H4 (cell line): ENCODE data around the gene FAM185A. TPM values are rescaled to one million over a fixed set of nuclear protein-coding genes. Genes with fewer than 3 reads are reported as not detected.
"Not testable (repeated sequence)": the region's sequence is repeated elsewhere in the genome, so short reads cannot be mapped to it uniquely, and the experiment has no call there.

ENCODE experiments used
- DNase-seq: peaks from one replicate; pipeline ENCODE4 v3.0.0-alpha.2; 2015; ENCODE audit warnings: low spot score
- total RNA-seq: library from RNA; depleted of rRNA; stranded (reverse); fragments of >200 nt; shearing (Covaris generic); gene quantifications from 2 replicates; pipeline ENCODE4 v1.2.3, GENCODE V29; 2014; rRNA removed

Gene FAM185A
- 7.3 TPM in 2 replicates for total RNA-seq

DNA sequence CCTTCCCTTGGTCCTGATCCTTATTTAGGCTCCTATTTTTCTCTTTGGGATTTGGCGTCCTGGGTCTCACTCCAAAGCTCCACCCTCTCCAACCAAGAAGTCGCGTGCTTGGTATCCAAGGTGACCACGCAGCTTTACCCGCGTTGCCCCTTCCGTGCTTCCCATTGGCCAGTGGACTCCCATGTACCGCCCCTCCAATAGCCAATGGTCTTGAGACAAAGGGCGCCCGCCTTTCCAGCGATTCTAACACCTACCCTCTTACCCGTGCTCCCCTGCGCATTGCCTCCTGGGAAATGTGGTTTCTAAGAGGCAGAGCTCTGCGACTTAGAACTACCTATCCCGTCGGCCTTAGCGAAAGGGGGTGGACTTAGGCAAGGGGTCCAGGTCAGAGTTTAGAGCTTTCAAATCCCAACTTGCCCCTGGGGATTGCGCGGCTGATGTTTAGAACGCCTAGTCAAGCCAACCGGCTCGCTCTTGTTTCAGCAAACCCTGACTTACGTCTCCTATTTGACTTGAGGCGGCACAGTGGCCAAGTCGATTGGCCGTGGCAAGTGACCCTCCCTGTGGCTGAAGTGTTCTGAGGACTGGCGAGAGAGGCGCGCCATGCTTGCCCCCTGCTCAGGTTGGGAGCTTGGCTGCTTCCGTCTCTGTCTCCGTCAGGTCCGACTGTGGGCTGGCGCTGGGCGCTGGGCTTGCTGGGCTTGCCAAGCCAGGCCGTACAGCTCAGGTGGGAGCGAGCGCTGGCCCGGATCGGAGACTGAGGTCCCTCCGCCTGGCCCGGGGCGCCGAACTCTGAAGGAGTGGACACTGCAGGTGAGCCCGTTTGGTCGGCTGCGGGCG, at the start of gene FAM185A:
Gene FAM185A (plus strand): TSS at position 395 of the 840 bp plus-strand sequence. CDS start 209 bp downstream, at position 604.
- peak; percentile 99 for DNase-seq

DNA sequence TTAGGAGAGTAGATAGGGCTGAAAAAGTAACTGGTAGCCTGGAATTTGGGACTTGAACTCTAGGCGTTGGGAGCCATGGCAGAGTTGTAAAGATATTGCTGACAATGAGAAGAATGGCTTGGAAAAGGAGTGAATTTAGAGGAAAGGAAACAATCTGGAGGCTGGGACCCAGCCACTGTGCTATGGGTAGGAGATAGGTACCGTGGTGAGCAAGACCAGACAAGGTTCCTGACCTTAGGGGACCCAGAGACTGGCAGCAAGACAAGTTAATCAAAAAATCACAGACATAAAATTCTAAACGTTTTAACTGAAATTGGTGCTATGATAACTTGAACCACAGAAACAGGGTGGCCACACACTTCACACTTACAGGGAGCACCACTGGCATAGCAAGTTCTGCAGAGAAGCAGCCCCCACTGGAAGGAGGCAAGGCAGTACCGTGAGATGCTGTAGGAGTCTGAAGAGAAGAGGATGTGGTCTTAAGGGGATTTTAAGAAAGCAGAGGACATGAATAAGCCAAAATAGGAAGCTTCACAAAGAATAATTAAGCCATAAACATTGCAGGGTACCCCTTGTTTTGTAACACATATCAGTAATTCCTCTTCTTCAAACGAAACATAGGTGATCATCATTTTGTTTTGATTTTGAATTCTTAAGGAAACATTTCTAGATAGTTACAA, 35.6 kb upstream of the FAM185A start:
- DNase-seq, result not testable (repeated sequence)

DNA sequence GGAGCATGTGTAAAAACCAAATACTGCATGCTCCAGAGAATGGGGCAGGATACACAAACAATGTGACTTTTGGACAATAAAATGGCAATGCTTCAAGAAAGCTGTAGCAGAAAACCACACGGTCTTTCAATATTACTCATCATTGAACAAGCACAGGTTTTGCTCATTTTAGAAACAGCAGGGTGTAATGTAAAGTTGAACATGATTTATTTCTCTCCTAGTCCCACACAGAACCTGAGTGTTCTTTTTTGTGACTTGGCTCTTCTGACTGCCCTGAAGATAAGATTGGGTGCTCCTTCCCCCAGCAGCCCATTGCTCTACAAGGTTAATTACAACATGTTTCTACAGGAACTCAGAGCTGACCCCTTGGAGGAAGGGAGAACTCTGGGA, 35.1 kb upstream of the FAM185A start:
- not testable (repeated sequence) for DNase-seq

DNA sequence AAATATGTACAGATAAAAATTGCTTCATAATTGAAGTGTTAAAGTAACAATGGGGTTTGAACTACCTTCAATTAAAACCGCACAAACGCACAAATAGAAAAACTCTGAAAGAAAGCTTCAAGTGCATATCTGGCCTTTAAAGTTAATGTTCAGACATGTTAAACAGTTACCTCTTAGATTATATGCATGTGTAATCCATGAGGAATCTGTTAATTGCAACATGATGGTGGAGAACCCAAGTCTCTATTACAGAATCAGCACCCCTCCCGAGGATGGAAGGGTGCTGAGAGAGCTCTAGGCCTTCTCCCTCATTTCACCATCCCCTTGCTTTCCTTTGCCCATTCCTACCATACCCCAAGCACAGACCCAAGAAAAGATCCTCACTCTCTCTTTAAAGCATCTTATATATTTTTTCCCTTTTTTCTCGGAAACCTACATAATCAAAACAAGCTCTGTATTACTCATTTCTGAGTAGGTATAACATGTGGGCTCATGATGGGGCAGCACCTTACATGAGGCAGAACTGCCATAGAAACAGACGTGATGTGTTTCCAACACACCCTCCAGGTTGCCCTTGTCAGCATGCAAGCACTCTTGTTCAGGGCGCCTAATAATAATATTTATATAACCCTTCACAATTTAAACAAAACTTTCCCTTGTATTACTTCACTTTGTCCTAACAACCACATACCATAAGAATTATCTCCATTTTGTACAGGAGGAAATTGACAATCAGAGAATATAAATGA, 33.9 kb upstream of the FAM185A start:
- not testable (repeated sequence) for DNase-seq

DNA sequence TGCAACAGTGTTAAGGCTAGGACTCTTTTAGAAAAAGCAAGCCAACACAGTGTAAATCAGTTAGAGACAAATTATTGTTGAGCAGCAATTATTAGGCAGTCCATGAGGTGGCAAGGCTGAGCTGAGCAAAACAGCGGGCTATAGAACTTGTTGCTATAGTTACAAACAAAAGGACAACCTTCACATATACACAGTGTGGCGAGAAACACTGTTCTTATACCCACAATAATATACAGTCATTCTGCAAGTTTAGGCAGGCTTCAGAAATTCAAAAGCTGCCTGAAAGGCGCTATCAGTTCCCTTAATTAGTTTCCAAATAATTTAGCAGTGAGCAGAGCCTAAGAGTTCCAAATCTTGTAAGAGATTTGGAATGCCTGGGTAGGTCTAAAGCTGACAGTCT, 33.1 kb upstream of the FAM185A start:
- not testable (repeated sequence) for DNase-seq

DNA sequence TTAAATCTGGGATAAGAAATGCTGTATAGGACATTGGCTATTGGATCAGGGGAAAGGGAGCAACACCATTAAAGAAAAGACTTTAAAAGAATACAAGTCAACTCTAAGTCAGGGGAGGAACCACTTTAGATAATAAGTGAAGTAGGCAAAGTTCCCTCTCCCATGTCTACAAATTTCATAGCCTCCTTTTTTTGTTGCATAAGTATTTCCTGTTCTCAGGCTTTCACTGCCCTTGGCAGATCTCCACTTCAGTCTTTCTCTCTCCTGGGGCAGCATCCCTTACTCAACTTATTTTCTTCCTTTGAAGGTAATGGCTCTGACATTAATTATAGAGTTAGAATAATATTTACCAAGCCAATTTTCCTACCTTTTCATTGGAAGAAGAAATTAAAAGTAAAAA, 30.3 kb upstream of the FAM185A start:
- DNase-seq, result not testable (repeated sequence)

DNA sequence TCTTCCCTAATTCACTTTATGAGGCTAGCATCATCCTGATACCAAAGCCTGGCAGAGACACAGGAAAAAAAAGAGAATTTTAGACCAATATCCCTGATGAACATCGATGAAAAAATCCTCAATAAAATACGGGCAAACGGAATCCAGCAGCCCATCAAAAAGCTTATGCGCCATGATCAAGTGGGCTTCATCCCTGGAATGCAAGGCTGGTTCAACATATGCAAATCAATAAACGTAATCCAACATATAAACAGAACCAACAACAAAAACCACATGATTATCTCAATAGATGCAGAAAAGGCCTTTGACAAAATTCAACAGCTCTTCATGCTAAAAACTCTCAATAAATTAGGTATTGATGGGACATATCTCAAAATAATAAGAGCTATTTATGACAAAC, 22.6 kb upstream of the FAM185A start:
- DNase-seq, result not testable (repeated sequence)

DNA sequence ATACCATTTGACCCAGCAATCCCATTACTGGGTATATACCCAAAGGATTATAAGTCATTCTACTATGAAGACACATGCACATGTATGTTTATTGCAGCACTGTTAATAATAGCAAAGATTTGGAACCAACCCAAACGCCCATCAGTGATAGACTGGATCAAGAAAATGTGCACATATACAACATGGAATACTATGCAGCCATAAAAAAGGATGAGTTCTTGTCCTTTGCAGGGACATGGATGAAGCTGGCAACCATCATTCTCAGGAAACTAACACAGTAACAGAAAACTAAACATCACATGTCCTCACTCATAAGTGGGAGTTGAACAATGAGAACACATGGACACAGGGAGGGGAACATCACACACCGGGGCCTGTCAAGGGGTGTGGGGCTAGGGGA, 19.1 kb upstream of the FAM185A start:
- not testable (repeated sequence) for DNase-seq

DNA sequence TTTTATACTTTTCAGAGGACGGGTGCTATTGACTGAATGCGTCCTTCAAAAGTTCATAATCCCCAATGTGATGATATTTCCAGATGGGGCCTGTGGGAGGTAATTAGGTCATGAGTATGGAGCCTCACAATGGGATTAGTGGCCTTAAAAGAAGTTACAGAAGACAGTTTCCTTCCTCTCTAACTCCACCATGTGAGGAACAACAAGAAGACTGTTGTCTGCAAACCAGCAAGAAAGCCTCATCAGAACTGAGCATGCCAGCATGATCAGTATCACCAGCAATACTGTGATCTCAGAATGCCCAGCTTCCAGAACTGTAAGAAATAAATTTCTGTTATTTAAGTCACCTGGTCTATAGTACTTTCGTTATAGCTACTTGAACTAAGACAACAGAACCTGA, 18.4 kb upstream of the FAM185A start:
- not testable (repeated sequence) for DNase-seq

DNA sequence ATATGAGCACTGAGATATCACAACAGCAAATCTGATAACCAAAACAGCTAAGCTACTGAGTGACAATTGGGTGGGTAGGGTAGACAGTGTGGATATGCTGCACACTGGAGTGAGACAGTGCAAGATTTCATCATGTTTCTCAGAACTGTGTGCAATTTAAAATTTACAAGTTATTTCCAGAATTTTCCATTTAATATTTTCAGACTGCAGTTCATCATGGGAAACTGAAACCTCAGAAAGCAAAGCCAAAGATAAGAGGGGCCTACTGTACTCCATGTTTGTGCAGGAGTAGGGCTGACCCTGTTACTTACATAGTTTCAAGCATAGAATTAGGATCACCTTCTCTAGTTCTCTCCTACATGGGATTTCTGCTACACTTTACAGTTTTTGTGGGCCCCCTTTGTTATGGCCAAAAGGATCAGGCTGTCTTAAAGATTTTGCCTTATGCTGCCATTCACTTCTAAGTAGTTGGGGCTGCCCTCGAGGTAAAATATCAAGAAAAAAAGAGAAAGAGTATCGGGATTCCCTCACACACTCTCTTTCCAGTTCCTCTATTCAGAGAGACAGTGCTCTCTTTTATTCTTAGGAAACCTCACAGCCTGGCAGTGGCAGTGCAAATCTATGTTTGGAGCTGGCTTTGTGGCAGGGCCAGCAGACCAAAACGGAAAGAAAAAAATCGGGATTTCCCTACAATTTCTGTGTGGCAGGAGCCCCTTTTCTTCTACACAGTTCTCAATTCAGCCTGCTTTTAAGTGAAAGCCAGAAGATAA, 6.6 kb upstream of the FAM185A start:
- not testable (repeated sequence) for DNase-seq

DNA sequence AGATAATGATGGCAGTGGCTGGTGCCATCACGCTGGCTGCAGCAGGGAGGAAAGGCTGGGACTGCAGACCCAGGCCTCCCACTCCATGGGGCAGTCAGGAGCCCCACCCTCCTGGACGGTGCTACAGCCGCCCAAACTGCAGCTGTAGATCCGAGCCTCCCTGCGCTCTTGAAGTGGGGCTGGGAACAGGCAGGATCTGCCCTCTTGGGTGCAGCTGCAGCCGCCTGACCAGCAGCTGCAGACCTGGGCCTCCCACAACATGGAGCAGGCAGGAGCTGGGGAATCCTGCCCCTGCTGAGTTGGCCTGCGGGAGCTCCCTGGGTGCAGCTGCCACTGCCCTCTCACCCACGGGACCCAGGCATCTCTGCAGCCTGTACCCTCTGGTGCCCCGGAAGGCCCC, 4.9 kb upstream of the FAM185A start:
- DNase-seq, result not testable (repeated sequence)

DNA sequence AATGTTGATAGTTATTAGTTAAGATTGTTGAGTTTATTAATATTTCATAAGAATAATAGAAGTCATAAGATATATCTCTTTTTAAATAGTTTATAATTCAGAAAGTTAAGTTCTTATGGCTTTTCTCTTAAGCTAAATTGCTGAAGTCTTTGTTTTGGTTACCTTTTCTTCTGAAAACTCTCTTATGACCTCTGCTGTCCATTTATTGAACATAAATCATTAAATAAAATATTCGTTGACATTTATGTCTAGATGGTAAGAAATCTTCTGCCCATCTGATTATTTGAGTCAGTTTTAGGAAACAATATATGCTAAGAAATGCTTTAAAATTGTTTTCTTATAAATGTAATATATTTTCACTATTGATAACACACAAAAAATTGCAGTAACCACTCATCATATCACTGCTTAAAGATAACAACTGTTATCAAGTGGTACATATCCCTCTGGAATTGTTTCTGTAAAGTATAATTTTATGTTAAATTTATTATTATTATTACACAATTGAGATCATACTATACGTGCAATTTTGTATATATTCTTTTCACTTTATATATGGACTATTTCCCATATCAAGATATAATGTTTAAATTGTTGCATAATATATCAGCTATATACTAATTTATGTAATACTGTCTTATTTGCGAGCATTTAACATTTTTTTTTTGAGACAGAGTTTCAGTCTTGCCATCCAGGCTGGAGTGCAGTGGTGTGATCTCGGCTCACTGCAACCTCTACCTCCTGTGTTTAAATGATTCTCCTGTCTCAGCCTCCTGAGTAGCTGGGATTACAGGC, 3.1 kb upstream of the FAM185A start:
- DNase-seq, result not testable (repeated sequence)

DNA sequence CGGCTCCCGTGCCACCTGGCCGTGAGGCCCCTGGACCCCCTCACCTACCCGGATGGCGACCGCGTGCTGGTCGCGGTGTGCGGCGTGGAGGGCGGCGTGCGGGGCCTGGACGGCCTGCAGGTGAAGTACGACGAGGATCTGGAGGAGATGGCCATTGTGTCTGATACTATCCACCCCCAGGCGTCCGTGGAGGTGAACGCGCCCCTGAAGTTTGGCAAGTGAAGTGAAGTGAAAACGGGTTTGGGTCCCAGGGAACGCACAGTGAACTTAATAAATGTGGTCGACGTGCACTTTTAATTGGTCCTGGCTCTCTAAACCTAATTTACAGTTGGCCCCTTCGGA, 617 bp downstream of the FAM185A start:
- DNase-seq, result not testable (repeated sequence)

DNA sequence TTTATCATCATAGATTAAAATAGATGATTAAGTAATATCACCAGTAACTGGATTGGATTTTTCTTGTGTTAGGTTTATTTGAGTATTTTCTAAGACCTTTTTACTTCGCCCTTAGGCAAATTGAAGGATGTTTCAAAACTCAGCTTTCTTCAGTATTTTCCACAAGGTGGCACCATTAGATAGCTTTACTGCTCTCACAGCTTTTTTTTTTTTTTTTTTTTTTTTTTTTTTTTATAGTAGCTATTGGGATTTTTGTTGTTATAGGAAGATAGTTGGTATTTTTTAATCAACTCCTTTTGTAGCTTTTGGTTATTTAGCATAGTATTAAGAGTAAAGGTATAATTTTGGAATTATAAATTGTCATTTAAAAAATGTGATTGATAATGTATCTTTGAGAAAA, 9.4 kb downstream of the FAM185A start:
- DNase-seq, result not testable (repeated sequence)

DNA sequence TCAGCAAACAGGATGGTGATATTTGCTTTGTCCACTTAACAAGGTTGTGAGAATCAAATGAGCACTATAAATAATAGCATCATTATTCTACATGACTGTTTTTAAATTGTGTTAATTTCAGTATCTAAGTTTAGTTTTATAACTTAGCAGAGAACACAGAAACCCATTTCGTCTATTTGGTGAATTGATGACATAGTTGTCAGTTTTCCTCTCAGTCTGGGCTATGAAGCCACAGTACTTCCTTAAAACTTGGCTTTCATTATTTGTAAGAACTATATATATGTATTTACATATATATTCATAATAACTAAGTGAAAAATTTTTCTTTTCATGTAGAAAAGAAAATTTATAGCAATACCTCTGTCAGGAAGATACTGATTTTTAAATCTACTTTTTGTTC, 11.1 kb downstream of the FAM185A start:
- DNase-seq, result not testable (repeated sequence)

DNA sequence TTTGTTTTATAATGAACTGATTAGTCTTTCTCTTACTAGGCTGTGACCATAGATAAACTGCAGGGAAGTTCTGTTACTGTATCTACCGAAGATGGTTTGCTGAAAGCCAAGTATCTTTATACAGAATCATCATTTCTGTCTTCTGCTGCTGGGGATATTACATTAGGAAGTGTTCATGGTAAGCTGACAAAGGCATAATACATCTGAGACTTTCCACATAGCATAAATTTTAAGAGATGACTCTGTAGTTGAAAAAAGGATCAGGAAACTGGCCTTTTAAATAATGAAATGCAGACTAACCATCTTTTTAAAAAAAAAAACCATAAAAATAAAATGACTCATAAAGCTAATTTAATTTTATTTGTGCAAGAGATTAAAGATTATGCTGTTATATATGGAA, 12.4 kb downstream of the FAM185A start:
- DNase-seq, result not testable (repeated sequence)

DNA sequence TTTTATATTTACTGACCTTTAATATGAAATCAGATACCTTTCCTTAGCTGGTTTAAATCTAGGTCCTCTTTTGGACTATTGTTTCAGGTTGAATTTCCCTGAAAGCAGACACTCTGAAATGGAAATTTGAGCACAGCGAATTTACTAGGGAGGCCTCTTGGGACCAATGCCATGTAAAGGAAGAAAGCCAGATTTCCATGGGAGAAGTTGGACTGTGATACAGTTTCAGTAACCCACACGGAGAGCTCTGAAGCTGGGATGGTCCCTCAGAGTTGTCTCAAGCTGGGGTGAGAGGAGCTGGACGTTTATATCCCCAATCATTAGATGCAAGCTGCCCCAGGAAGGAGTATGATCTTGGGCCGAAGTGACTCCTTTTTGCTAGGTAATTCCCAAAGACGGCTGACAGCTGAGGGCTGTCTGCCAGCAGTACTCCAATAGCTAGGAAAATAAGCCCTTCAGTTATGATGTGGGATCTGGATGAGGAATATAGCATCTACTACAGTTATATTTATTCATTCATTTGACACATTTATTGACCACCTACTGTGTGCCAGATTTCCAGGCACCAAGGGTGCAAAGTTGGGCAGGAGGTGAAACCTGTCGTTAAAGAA, 14.6 kb downstream of the FAM185A start:
- DNase-seq, result not testable (repeated sequence)

DNA sequence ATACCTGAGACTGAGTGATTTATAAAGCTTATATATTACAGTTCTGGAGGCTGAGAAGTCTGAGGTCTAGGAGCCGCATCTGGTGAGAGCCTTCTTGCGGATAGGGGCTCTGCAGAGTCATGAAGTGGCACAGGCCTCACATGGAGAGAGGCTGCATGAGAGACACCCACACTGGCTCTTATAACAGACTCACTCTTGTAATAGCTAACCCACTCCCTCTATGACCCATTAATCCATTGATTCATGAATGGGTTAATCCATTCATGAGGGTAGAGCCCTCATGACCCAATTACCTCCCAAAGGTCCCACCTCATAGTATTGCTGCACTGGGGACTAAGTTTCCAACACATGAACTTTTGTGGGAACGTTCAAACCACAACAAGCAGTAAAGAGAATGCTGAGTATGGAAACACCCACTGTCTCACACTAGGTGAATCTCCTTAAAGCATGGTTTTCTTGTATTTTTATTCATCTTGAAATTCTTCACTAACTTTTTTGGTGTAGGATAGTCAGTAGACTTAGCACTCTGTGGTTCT, 20.9 kb downstream of the FAM185A start:
- DNase-seq, result not testable (repeated sequence)

DNA sequence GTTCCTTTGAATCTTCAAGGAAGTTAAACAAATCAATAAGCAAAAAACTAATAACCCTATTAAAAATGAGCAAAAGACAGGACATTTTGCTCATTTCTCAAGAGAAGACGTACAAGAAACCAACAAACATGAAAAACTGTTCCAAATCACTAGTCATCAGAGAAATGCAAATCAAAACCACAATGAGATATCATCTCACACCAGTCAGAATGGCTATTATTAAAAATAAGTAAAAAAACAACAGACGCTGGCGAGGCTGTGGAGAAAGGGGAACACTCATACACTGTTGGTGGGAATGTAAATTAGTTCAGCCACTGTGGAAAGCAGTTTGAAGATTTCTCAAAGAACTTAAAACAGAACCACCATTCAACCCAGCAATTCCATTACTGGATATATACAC, 21.7 kb downstream of the FAM185A start:
- DNase-seq, result not testable (repeated sequence)

DNA sequence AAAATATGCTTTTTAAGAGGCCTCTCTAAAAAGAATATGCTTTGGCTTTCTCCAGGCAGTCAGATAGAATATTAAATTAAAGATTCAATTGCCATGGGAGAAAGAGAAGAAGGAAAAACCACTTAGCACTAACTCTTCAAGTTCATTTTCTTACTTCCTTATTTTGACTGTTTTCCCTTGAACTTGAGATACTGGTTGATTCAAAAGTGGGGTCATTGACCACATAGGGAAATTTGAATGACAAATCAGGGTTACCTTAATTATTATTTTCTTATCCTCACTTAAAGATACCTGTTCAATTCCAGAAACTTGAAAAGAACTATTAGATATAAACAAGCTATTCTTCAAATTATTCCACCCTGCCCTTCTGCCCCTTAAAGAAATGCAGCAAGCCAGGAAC, 27.4 kb downstream of the FAM185A start:
- not testable (repeated sequence) for DNase-seq
